IMR-90 (cell line): ENCODE results near the gene RCAN2. TPM values are rescaled to one million over a fixed set of nuclear protein-coding genes. Genes with fewer than 3 reads are reported as not detected.

Experiments used
- ATAC-seq: fragments of 200-7000 bp; cut with Tn5 transposase; 2 replicates; pipeline ENCODE4 v1.9.1; 2020; ENCODE audit warnings: low read depth, mild to moderate bottlenecking, moderate library complexity
- BruUV-seq: library from RNA; stranded (reverse); fragments of 400-500 nt; replicated peaks from 2 replicates; lab custom pipeline; 2021; lab: Mats Ljungman, UMichigan
- CTCF ChIA-PET: fragments of 300-600 bp; formaldehyde crosslinking; extraction: SDS; loops from one replicate; lab custom pipeline; 2021; ENCODE audit warnings: antibody characterized with exemption; lab: Yijun Ruan, JAX
- POLR2A ChIA-PET: fragments of 300-600 bp; sonication (Branson Sonifier 250); formaldehyde crosslinking; loops from one replicate; lab custom pipeline; 2022; ENCODE audit warnings: antibody characterized with exemption; ENCODE audit not compliant: unreplicated experiment; lab: Charles Lee
- DNase-seq: peaks from one replicate; pipeline ENCODE4 v3.0.0; 2013
- H2AFZ ChIP-seq: replicated peaks from 2 replicates; pipeline ENCODE3; 2013; ENCODE audit warnings: low read length, mild to moderate bottlenecking; ENCODE audit not compliant: poor library complexity
- H2AK5ac ChIP-seq: 2 replicates; pipeline ENCODE4 v1.6.1; 2013; ENCODE audit warnings: low read depth, low read length, inconsistent platforms
- H2AK9ac ChIP-seq: replicated peaks from 2 replicates; pipeline ENCODE3; 2013; ENCODE audit warnings: mild to moderate bottlenecking, low read depth, low read length, moderate library complexity; ENCODE audit not compliant: poor library complexity
- H2BK120ac ChIP-seq: 2 replicates; pipeline ENCODE4 v1.6.1; 2013; ENCODE audit warnings: low read depth, low read length, inconsistent platforms
- H2BK15ac ChIP-seq: 3 replicates; pipeline ENCODE4 v1.6.1; 2013; ENCODE audit warnings: low read depth, low read length, inconsistent platforms
- H2BK20ac ChIP-seq: 2 replicates; pipeline ENCODE4 v1.6.1; 2013; ENCODE audit warnings: low read depth, mild to moderate bottlenecking, inconsistent platforms, low read length, moderate library complexity
- H2BK5ac ChIP-seq: 2 replicates; pipeline ENCODE4 v1.6.1; 2013; ENCODE audit warnings: mild to moderate bottlenecking, low read depth, low read length, inconsistent platforms; ENCODE audit not compliant: poor library complexity, severe bottlenecking
- H3K14ac ChIP-seq: replicated peaks from 2 replicates; pipeline ENCODE4 v1.6.1; 2013; ENCODE audit warnings: low read depth, low read length, inconsistent platforms
- H3K18ac ChIP-seq: 2 replicates; pipeline ENCODE4 v1.6.1; 2013; ENCODE audit warnings: low read depth, low read length, control low read depth
- H3K23ac ChIP-seq: 2 replicates; pipeline ENCODE4 v1.6.1; 2013; ENCODE audit warnings: low read depth, low read length, inconsistent platforms
- H3K27ac ChIP-seq: 2 replicates; pipeline ENCODE4 v1.5.1; 2013; ENCODE audit warnings: mild to moderate bottlenecking, control low read depth, low read length; ENCODE audit not compliant: insufficient read depth
- H3K27me3 ChIP-seq: 2 replicates; pipeline ENCODE4 v1.6.1; 2013; ENCODE audit warnings: low read length; ENCODE audit not compliant: control insufficient read depth, insufficient read depth
- H3K36me3 ChIP-seq: 2 replicates; pipeline ENCODE4 v1.6.1; 2013; ENCODE audit warnings: low read length, mixed read lengths; ENCODE audit not compliant: control insufficient read depth, insufficient read depth
- H3K4ac ChIP-seq: 2 replicates; pipeline ENCODE4 v1.6.1; 2013; ENCODE audit warnings: low read depth, low read length, inconsistent platforms
- H3K4me1 ChIP-seq: 2 replicates; pipeline ENCODE4 v1.6.1; 2013; ENCODE audit warnings: low read length, mixed read lengths; ENCODE audit not compliant: control insufficient read depth, insufficient read depth
- H3K4me2 ChIP-seq: 2 replicates; pipeline ENCODE4 v1.6.1; 2013; ENCODE audit warnings: low read depth, mild to moderate bottlenecking, control low read depth, low read length, moderate library complexity
- H3K4me3 ChIP-seq: 2 replicates; pipeline ENCODE4 v1.5.1; 2013; ENCODE audit warnings: low read depth, mild to moderate bottlenecking, control low read depth, low read length, moderate library complexity; ENCODE audit not compliant: insufficient read depth
- H3K56ac ChIP-seq: 2 replicates; pipeline ENCODE4 v1.6.1; 2013; ENCODE audit warnings: low read length, inconsistent platforms; ENCODE audit not compliant: insufficient read depth; ENCODE audit errors: extremely low read depth
- H3K79me1 ChIP-seq, 2 experiments: 2 replicates each; pipeline ENCODE4 v1.6.1; 2013; ENCODE audit warnings: low read length in 2 of 2, inconsistent platforms in 1 of 2, low read depth in 1 of 2
- H3K9ac ChIP-seq: 2 replicates; pipeline ENCODE4 v1.6.1; 2013; ENCODE audit warnings: low read depth, low read length, control low read depth
- H3K9me1 ChIP-seq: 2 replicates; pipeline ENCODE4 v1.6.1; 2013; ENCODE audit warnings: low read length, inconsistent platforms; ENCODE audit not compliant: insufficient read depth
- H3K9me3 ChIP-seq: 2 replicates; pipeline ENCODE4 v1.6.1; 2013; ENCODE audit warnings: low read length; ENCODE audit not compliant: control insufficient read depth, insufficient read depth
- H4K20me1 ChIP-seq: 2 replicates; pipeline ENCODE4 v1.6.1; 2013; ENCODE audit warnings: low read length, inconsistent platforms; ENCODE audit not compliant: insufficient read depth
- H4K5ac ChIP-seq: 2 replicates; pipeline ENCODE4 v1.6.1; 2013; ENCODE audit warnings: mild to moderate bottlenecking, low read depth, low read length, control low read depth
- H4K8ac ChIP-seq, 2 experiments: 2 replicates each; pipeline ENCODE4 v1.6.1; 2013; ENCODE audit warnings: low read depth in 2 of 2, low read length in 2 of 2, control low read depth in 1 of 2, inconsistent platforms in 1 of 2
- H4K91ac ChIP-seq: 2 replicates; pipeline ENCODE4 v1.6.1; 2013; ENCODE audit warnings: low read depth, low read length, inconsistent platforms; ENCODE audit not compliant: insufficient read depth
- BHLHE40 ChIP-seq: fragments of 150-350 bp; IDR thresholded peaks from 2 replicates; pipeline ENCODE4 v1.6.1; 2016; ENCODE audit warnings: mild to moderate bottlenecking, low read depth, low read length
- CEBPB ChIP-seq: IDR thresholded peaks from 2 replicates; pipeline ENCODE4 v1.6.1; 2012; ENCODE audit warnings: low read depth, low read length, improper control_type of control experiment
- MAFK ChIP-seq: IDR thresholded peaks from 2 replicates; pipeline ENCODE4 v1.6.1; 2012; ENCODE audit warnings: low read depth, low read length, improper control_type of control experiment
- MAZ ChIP-seq: IDR thresholded peaks from 2 replicates; pipeline ENCODE4 v1.6.1; 2012; ENCODE audit warnings: low read depth, mild to moderate bottlenecking, low read length, improper control_type of control experiment, moderate library complexity, borderline replicate concordance
- MXI1 ChIP-seq: IDR thresholded peaks from 2 replicates; pipeline ENCODE4 v1.6.1; 2012; ENCODE audit warnings: low read depth, mild to moderate bottlenecking, low read length, moderate library complexity, borderline replicate concordance
- NFE2L2 ChIP-seq: fragments of 150-350 bp; IDR thresholded peaks from 2 replicates; pipeline ENCODE4 v1.6.1; 2016; ENCODE audit warnings: low read depth, mild to moderate bottlenecking, low read length
- POLR2A ChIP-seq: IDR thresholded peaks from 2 replicates; pipeline ENCODE4 v1.6.1; 2012; ENCODE audit warnings: mild to moderate bottlenecking, low read depth, low read length
- RAD21 ChIP-seq: IDR thresholded peaks from 2 replicates; pipeline ENCODE4 v1.6.1; 2012; ENCODE audit warnings: low read length, improper control_type of control experiment
- RCOR1 ChIP-seq: IDR thresholded peaks from 2 replicates; pipeline ENCODE4 v1.6.1; 2012; ENCODE audit warnings: mild to moderate bottlenecking, low read length, improper control_type of control experiment; ENCODE audit not compliant: insufficient replicate concordance
- RFX5 ChIP-seq: IDR thresholded peaks from 2 replicates; pipeline ENCODE4 v1.8.0; 2012; ENCODE audit warnings: low read depth, mild to moderate bottlenecking, low read length, moderate library complexity
- SMC3 ChIP-seq: fragments of 150-350 bp; IDR thresholded peaks from 2 replicates; pipeline ENCODE4 v1.6.1; 2016; ENCODE audit warnings: low read depth, mild to moderate bottlenecking, antibody characterized with exemption, low read length, moderate library complexity
- WGBS, 2 experiments: methylation state at CpG; one replicate each; pipeline versions ENCODE4 v1.1.5 to v1.1.7; 2013; ENCODE audit warnings: missing lambda C conversion rate in 2 of 2; ENCODE audit not compliant: insufficient read length in 1 of 2; ENCODE audit errors: extremely low coverage in 2 of 2; 5-methylcytosine and 5-hydroxymethylcytosine counted together
- dilution Hi-C: fragments of 300-500 bp; cut with HindIII; formaldehyde crosslinking; loops from one replicate; pipeline ENCODE4 v1.14.3; 2018; ENCODE audit warnings: low sequenced_read_pairs; ENCODE audit not compliant: unreplicated experiment
- in situ Hi-C: fragments of 300-500 bp; cut with MboI; formaldehyde crosslinking; loops from 3 replicates; pipeline ENCODE4 v1.14.3; 2019; ENCODE audit warnings: low sequenced_read_pairs, inconsistent platforms, mixed read lengths
- intact Hi-C: fragments of 100-400 bp; cut with micrococcal nuclease; formaldehyde crosslinking; loops from 2 replicates; pipeline ENCODE4 v1.10.0; 2022
- polyA plus RNA-seq, 3 experiments: library from polyadenylated mRNA; depleted of rRNA; stranded (reverse); fragments of >200 nt; gene quantifications; 2 replicates each; pipeline ENCODE4 v1.2.3, GENCODE V29; 2012; ENCODE audit warnings: low replicate concordance in 1 of 3
- total RNA-seq: library from RNA; depleted of rRNA; stranded (reverse); fragments of >200 nt; gene quantifications from 2 replicates; pipeline ENCODE4 v1.2.3, GENCODE V29; 2012
- TF ChIP-seq, protein P1 (sequence below): fragments of 150-350 bp; IDR thresholded peaks from 2 replicates; pipeline ENCODE4 v1.6.1; 2016; ENCODE audit warnings: low read depth, mild to moderate bottlenecking, low read length, moderate library complexity, borderline replicate concordance
- TF ChIP-seq, protein P2 (sequence below): fragments of 150-350 bp; IDR thresholded peaks from 2 replicates; pipeline ENCODE4 v1.6.1; 2017; ENCODE audit warnings: mild to moderate bottlenecking, antibody characterized with exemption, low read length, low read depth

Gene RCAN2
- total and polyA plus RNA-seq, 2 of the 4 experiments (the other 2 are of a cell fraction): 1.3 to 1.8 TPM

DNA sequence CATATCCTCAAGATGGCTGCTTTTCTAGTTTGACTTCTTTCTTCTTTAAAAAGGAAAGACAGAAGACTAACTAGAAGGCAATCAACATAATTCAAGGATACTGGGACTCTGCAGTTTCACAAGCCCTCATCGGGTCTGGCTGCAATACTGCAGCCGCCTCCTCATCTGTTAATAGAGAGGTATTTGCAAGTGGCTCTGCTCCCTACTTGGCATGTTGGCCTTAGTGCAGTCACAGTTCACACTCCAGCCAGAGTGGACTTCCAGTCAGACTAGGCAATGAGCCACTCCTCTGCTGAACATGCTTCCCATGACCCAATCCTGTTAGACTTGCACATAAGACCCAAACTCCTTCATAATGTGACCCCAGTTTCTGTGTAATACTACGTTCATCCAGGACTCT lies 178.6 kb downstream of the RCAN2 start:
- Histone ChIP-seq H3K23ac (no peak overlapping the region), H2AK5ac (no peak overlapping the region), H3K4me1 (no peaks in the 10 kb centered on the region), H4K20me1 (no peaks in the 10 kb centered on the region), H3K36me3 (no peaks in the 10 kb centered on the region), H3K79me1 (no peaks in the 10 kb centered on the region), H3K4me2 (no peak overlapping the region), H2BK15ac (no peak overlapping the region), H4K5ac (no peak overlapping the region), H3K9me3 (no peaks in the 10 kb centered on the region), H2BK120ac (no peak overlapping the region), H3K27me3 (no peaks in the 10 kb centered on the region; the same call in 1 of the 2 replicates), H3K56ac (no peak overlapping the region), H4K91ac (no peak overlapping the region), H2BK5ac (no peak overlapping the region), H4K8ac (no peak overlapping the region), H3K14ac (no peak overlapping the region), H3K9ac (no peak overlapping the region), H3K4ac (no peak overlapping the region), H2AFZ (no peak overlapping the region), H2BK20ac (no peak overlapping the region), H2AK9ac (no peak overlapping the region), H3K18ac (no peak overlapping the region), H3K4me3 (no peak overlapping the region), H3K9me1 (no peaks in the 10 kb centered on the region), H3K27ac (no peak overlapping the region)
- ChIA-PET POLR2A (no interaction called here), CTCF (no interaction called here)
- no peak for TF ChIP-seq SMC3
- no peak for TF ChIP-seq MAFK
- TF ChIP-seq MAZ: no peak
- TF ChIP-seq POLR2A: no peak
- TF ChIP-seq, protein P1, sequence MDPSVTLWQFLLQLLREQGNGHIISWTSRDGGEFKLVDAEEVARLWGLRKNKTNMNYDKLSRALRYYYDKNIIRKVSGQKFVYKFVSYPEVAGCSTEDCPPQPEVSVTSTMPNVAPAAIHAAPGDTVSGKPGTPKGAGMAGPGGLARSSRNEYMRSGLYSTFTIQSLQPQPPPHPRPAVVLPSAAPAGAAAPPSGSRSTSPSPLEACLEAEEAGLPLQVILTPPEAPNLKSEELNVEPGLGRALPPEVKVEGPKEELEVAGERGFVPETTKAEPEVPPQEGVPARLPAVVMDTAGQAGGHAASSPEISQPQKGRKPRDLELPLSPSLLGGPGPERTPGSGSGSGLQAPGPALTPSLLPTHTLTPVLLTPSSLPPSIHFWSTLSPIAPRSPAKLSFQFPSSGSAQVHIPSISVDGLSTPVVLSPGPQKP: no peak
- no peak for TF ChIP-seq CEBPB
- TF ChIP-seq RAD21: no peak
- no peak for TF ChIP-seq RFX5
- no peak for TF ChIP-seq NFE2L2
- TF ChIP-seq MXI1: no peak
- no peak for TF ChIP-seq BHLHE40
- TF ChIP-seq, protein P2, sequence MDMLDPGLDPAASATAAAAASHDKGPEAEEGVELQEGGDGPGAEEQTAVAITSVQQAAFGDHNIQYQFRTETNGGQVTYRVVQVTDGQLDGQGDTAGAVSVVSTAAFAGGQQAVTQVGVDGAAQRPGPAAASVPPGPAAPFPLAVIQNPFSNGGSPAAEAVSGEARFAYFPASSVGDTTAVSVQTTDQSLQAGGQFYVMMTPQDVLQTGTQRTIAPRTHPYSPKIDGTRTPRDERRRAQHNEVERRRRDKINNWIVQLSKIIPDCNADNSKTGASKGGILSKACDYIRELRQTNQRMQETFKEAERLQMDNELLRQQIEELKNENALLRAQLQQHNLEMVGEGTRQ: no peak
- TF ChIP-seq RCOR1: no peak
- intact Hi-C loops (no loop called here), dilution Hi-C loops (no loop called here), in situ Hi-C loops (no loop called here)
- BruUV-seq: no TSS peak
- WGBS, 2 experiments: no CpG with 5 or more reads among the region's 3 CpGs
- ATAC-seq (no peak), DNase-seq (no peak)
